GM19395 (cell line): ENCODE measurements around the gene THSD4.
"Not testable (repeated sequence)": the region's sequence is repeated elsewhere in the genome, so short reads cannot be mapped to it uniquely, and the experiment has no call there.

Source experiments
- ATAC-seq: cut with Tn5 transposase; IDR thresholded peaks from one replicate; pipeline ENCODE4 v1.9.1; 2021; ENCODE audit warnings: mild to moderate bottlenecking, moderate library complexity; ENCODE audit not compliant: unreplicated experiment

Gene THSD4

DNA sequence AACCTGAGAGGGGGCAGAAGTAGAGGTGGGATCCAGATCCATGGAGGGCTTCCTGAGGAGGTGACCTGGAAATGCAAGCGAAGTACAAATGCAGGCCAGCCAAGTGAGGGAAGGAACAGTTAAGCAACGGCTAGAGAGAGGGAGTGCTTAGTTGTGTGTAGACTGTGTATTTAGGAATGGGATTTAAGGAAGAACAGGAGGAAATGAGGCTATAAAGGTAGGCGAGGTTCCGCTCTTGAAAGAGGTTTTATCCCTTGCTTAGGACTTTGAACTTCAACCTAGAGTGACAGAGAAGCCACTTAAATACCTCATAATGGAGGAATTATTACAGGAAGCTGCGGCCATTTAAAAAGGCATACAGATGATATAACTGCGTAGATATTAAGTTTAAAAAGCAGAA, 295.1 kb downstream of the THSD4 start:
- no peak for ATAC-seq

- ATAC-seq: no peak
Observed at GRCh38 chr15:71411538-71412482, 296.5 kb downstream of the THSD4 start.

DNA sequence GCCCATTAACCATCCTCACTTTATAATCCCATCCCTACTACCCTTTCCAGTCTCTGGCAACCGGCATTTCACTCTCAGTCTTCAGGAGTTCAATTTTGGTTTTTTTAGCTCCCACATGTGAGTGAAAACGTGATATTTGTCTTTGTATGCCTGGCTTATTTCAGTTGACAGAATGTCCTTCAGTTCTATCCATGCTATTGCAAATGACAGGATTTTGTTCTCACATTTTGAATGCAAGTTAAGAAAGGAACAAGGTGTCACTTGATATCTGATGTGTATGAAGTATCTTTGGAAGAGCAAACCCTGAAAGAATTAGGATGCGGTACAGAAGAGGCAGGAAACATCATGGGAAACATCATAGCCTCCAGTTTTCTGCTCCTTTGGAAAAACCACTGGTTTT, 298.1 kb downstream of the THSD4 start:
- ATAC-seq: no peak

- ATAC-seq: no peak
Observed at GRCh38 chr15:71414853-71415252, 299.6 kb downstream of the THSD4 start.

DNA sequence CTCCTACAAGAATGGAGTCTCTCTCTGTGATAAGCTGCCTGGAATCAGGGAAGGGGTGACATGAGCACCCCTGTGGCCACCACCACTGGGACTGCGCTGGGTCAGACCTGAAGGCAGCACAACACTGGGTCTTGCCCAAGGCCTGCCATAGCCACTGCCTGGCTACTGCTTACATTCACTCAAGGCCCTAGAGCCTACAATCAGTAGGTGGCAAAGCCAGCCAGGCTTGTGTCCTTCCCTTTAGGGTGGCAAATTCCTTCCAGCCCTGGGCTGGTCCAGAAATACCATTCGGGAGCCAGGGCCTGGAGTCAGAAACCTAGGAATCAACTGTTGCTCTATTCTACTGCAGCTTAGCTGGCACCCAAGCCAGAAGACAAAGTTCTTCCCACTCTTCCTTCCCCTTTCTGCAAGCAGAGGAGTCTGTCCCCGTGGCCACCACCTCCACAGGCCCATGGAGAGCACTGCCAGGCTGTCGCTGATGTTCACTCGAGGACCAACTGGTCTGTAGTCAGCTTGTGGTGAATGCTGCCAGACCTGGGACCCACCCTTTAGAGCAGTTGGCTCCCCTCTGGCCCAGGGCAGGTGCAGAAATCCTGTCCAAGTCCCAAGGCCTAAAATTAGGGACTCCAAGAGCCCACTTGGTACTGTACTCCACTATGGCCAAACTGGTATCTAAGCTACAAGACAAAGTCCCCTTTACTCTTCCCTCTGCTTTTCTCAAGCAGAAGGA, 307.4 kb downstream of the THSD4 start:
- ATAC-seq: no peak

- no peak for ATAC-seq
Observed at GRCh38 chr15:71424765-71425164, 309.5 kb downstream of the THSD4 start.

DNA sequence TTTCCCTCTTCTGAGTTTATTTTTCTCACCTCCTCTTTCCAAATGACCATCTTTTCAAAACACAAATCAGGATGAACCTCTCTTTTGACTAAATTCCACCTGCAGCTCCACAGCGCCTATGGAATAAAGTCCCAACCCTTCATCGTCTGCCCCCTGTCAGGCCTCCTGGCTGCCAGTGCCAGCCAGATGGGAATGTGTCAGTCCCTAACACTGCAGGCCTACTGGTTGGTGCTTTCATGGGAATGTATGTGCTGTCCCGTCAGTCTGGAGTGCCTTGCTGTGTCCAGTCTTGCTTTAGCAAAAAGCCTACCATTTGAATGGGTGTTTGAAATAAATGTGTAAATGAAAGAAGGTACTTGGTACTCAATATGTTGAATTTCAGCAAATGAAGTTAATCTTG, 310.1 kb downstream of the THSD4 start:
- no peak for ATAC-seq

DNA sequence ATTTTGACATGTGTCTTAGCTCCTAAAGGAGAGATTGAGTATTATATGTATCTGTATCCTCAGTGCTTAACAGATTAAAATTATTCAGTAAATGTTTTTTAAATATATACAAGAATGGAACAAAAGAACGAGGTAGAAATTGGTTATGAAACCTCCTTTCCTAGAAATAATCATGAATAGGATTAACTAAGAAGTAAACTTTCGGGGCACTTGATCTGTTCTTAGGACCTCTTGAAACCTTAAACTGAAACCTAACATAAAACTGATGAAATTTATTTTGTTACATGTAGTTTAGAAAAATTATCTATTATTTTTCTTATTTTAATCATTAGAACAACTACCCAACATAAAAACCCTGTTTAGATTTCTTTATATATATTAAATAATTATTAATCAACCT, 311.5 kb downstream of the THSD4 start:
- ATAC-seq: no peak

DNA sequence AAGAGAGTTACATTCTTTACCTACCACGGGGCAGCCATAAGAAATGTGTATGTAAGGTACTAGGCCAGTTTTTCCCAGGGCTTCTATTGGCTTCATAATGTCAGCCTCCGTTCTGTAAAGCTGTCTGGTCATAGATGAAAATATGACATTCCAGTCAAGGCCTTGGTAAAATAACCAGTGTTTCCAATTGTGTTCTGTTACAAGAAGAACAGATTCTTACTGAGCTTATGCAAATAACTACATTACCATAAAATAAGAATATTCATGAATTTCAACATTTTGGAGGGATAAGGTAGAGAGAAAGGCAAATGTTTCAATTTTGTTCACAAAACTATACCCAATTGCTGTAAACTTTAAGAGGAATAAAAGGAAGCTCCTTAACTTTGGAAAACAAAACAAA, 315.5 kb downstream of the THSD4 start:
- ATAC-seq: no peak

DNA sequence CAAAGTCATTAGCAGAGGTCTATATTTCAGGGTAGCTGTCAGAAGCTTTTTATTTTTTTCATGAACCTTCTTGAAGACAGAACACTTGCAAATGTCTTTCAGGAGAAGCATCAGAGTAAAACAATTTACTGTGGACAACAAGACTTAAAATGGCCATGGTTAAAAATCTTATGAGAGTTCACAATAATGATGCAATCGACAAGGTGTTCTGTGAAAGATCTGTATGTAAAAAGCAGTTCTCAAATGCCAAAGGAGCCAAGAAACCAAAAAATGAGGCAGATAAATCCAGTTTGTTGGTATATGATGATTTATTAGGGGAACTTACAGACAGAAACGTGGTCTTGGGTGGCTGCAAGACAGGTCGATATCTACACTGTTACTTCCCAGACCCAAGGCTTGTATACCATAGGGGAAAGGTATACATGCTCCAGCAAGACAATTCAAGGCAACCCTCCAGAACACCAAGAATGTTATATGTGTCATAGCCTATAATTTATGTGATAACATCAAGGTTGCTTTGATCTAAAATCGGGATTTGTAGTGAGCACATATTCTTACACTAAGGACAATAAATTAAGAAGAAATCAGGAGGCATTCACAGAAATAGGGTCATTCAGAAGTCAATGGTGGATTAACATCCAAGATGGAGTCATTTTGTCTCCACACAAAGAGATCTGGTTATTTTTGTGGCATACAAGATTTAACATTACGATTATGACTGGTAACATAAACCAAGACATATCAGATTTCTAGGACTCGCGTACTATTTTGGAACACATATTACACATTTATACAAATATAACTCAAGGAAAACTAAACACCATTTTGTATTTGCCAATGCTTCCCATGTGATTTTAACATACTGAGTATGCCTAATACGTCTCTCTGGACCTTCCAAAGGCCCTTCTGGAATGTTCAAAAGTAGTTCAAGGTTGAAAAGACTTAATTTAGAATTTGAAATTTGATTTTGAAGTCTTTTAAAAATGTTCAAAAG, 316.4 kb downstream of the THSD4 start:
- no peak for ATAC-seq

GRCh38 chr15:71433402-71433801, 318.1 kb downstream of the THSD4 start:
- no peak for ATAC-seq

GRCh38 chr15:71434774-71435173, 319.5 kb downstream of the THSD4 start:
- no peak for ATAC-seq

DNA sequence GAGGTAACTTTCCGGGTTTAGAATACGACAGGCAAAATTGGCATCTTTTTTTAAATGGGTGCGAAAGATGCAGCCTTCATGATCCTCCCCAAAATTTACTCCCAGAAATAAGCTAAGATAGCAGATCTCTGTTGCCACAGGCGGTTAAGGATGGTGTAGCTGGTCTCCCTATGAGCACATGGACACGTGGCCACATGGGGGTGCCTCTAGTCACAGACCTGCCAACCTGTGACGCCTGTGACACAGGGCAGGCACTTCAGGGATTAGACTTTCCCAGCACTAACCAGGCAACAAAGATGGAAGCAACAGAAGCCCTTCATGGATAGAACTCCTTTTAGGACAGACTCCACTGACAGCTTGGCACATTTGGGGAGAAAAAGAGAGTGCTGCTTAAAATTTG, 320.3 kb downstream of the THSD4 start:
- ATAC-seq: no peak

- no peak for ATAC-seq
Observed at GRCh38 chr15:71436854-71437253, 321.6 kb downstream of the THSD4 start.

DNA sequence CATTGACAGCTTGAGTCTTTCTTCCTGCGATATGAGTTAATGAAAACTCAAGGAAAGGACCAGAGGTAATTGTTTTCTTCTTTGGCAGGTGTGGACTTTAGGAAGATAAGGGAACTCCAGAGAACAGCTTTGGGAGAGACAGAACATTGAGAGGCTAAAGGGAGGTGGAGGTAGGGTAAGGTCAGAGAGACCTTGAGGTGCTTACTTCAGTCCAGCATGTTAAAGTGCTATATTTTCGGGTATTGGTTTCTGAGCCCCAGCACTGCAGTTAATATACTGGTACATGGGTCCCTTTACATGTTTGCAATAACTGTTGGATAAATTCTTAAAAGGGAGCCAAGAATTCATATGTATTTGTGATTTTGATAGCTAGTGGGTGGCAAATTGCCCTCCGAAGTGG, 322.1 kb downstream of the THSD4 start:
- no peak for ATAC-seq

GRCh38 chr15:71437919-71438318, 322.6 kb downstream of the THSD4 start:
- ATAC-seq: no peak

DNA sequence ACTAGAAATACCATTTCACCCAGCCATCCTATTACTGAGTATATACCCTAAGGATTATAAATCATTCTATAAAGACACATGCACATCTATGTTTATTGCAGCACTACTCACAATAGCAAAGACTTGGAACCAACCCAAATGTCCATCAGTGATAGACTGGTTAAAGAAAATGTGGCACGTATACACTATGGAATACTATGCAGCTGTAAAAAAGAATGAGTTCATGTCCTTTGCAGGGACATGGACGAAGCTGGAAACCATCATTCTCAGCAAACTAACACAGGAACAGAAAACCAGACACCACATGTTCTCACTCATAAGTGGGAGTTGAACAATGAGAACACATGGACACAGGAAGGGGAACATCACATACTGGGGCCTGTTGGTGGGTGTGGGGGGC, 324.2 kb downstream of the THSD4 start:
- not testable (repeated sequence) for ATAC-seq

GRCh38 chr15:71440489-71441110, 325.3 kb downstream of the THSD4 start:
- no peak for ATAC-seq

- ATAC-seq: no peak
Observed at GRCh38 chr15:71443538-71443937, 328.3 kb downstream of the THSD4 start.

- no peak for ATAC-seq
Observed at GRCh38 chr15:71444032-71444810, 328.9 kb downstream of the THSD4 start.
